ENCODE measurements around the gene TRIM32.

The TRIM32 gene

GRCh38 chr9:116717150-116717549 is 30.0 kb downstream of the TRIM32 start:
- Histone ChIP-seq H3K4me1 (ENCODE audit: control insufficient read depth, insufficient read depth, low read length) (peaks cover 3% of the 10 kb centered on the region), H3K9ac (ENCODE audit: low read depth, low read length) (no peak overlapping the region), H3K27me3 (ENCODE audit: control insufficient read depth, insufficient read depth, low read length) (no peaks in the 10 kb centered on the region), H3K4me3 (ENCODE audit: low read depth, low read length) (no peak overlapping the region), H3K36me3 (ENCODE audit: control insufficient read depth, insufficient read depth, low read length) (no peaks in the 10 kb centered on the region), H3K9me3 (ENCODE audit: control insufficient read depth, insufficient read depth, low read length) (no peaks in the 10 kb centered on the region)

- Histone ChIP-seq H3K4me3 (ENCODE audit: low read depth, low read length) (no peak overlapping the region), H3K36me3 (ENCODE audit: control insufficient read depth, insufficient read depth, low read length) (no peaks in the 10 kb centered on the region), H3K27me3 (ENCODE audit: control insufficient read depth, insufficient read depth, low read length) (no peaks in the 10 kb centered on the region), H3K9ac (ENCODE audit: low read depth, low read length) (no peak overlapping the region), H3K4me1 (ENCODE audit: control insufficient read depth, insufficient read depth, low read length) (peaks cover 3% of the 10 kb centered on the region), H3K9me3 (ENCODE audit: control insufficient read depth, insufficient read depth, low read length) (no peaks in the 10 kb centered on the region)
Observed at GRCh38 chr9:116718111-116718510, 31.0 kb downstream of the TRIM32 start.

GRCh38 chr9:116720111-116720510 is 33.0 kb downstream of the TRIM32 start:
- Histone ChIP-seq H3K9me3 (ENCODE audit: control insufficient read depth, insufficient read depth, low read length) (no peaks in the 10 kb centered on the region), H3K4me3 (ENCODE audit: low read depth, low read length) (no peak overlapping the region), H3K9ac (ENCODE audit: low read depth, low read length) (no peak overlapping the region), H3K4me1 (ENCODE audit: control insufficient read depth, insufficient read depth, low read length) (peaks cover under 1% of the 10 kb centered on the region), H3K36me3 (ENCODE audit: control insufficient read depth, insufficient read depth, low read length) (no peaks in the 10 kb centered on the region), H3K27me3 (ENCODE audit: control insufficient read depth, insufficient read depth, low read length) (no peaks in the 10 kb centered on the region)

GRCh38 chr9:116721411-116721810 is 34.3 kb downstream of the TRIM32 start:
- no peak overlapping the region for H3K4me3 ChIP-seq (ENCODE audit: low read depth, low read length)
- H3K9ac ChIP-seq (ENCODE audit: low read depth, low read length): no peak overlapping the region
- H3K27me3 ChIP-seq (ENCODE audit: control insufficient read depth, insufficient read depth, low read length): no peaks in the 10 kb centered on the region
- peaks cover 2% of the 10 kb centered on the region for H3K4me1 ChIP-seq (ENCODE audit: control insufficient read depth, insufficient read depth, low read length)
- H3K36me3 ChIP-seq (ENCODE audit: control insufficient read depth, insufficient read depth, low read length): no peaks in the 10 kb centered on the region
- H3K9me3 ChIP-seq (ENCODE audit: control insufficient read depth, insufficient read depth, low read length): no peaks in the 10 kb centered on the region

- Histone ChIP-seq H3K4me3 (ENCODE audit: low read depth, low read length) (no peak overlapping the region), H3K9ac (ENCODE audit: low read depth, low read length) (no peak overlapping the region), H3K27me3 (ENCODE audit: control insufficient read depth, insufficient read depth, low read length) (no peaks in the 10 kb centered on the region), H3K4me1 (ENCODE audit: control insufficient read depth, insufficient read depth, low read length) (peaks cover 4% of the 10 kb centered on the region), H3K36me3 (ENCODE audit: control insufficient read depth, insufficient read depth, low read length) (no peaks in the 10 kb centered on the region), H3K9me3 (ENCODE audit: control insufficient read depth, insufficient read depth, low read length) (no peaks in the 10 kb centered on the region)
Observed at GRCh38 chr9:116721944-116722343, 34.8 kb downstream of the TRIM32 start.

- Histone ChIP-seq H3K36me3 (ENCODE audit: control insufficient read depth, insufficient read depth, low read length) (no peaks in the 10 kb centered on the region), H3K4me3 (ENCODE audit: low read depth, low read length) (no peak overlapping the region), H3K27me3 (ENCODE audit: control insufficient read depth, insufficient read depth, low read length) (no peaks in the 10 kb centered on the region), H3K9me3 (ENCODE audit: control insufficient read depth, insufficient read depth, low read length) (no peaks in the 10 kb centered on the region), H3K9ac (ENCODE audit: low read depth, low read length) (no peak overlapping the region), H3K4me1 (ENCODE audit: control insufficient read depth, insufficient read depth, low read length) (peaks cover 4% of the 10 kb centered on the region)
Observed at GRCh38 chr9:116724123-116724522, 37.0 kb downstream of the TRIM32 start.

GRCh38 chr9:116726602-116727001 is 39.5 kb downstream of the TRIM32 start:
- no peak overlapping the region for H3K9ac ChIP-seq (ENCODE audit: low read depth, low read length)
- no peaks in the 10 kb centered on the region for H3K9me3 ChIP-seq (ENCODE audit: control insufficient read depth, insufficient read depth, low read length)
- H3K27me3 ChIP-seq (ENCODE audit: control insufficient read depth, insufficient read depth, low read length): no peaks in the 10 kb centered on the region
- H3K36me3 ChIP-seq (ENCODE audit: control insufficient read depth, insufficient read depth, low read length): no peaks in the 10 kb centered on the region
- H3K4me3 ChIP-seq (ENCODE audit: low read depth, low read length): no peak overlapping the region
- peaks cover 4% of the 10 kb centered on the region for H3K4me1 ChIP-seq (ENCODE audit: control insufficient read depth, insufficient read depth, low read length)

- Histone ChIP-seq H3K9me3 (ENCODE audit: control insufficient read depth, insufficient read depth, low read length) (no peaks in the 10 kb centered on the region), H3K36me3 (ENCODE audit: control insufficient read depth, insufficient read depth, low read length) (no peaks in the 10 kb centered on the region), H3K4me1 (ENCODE audit: control insufficient read depth, insufficient read depth, low read length) (no peaks in the 10 kb centered on the region), H3K27me3 (ENCODE audit: control insufficient read depth, insufficient read depth, low read length) (peaks cover 2% of the 10 kb centered on the region), H3K4me3 (ENCODE audit: low read depth, low read length) (no peak overlapping the region), H3K9ac (ENCODE audit: low read depth, low read length) (no peak overlapping the region)
Observed at GRCh38 chr9:116733010-116733641, 46.0 kb downstream of the TRIM32 start.

- H3K4me1 ChIP-seq (ENCODE audit: control insufficient read depth, insufficient read depth, low read length): peaks cover 7% of the 10 kb centered on the region
Observed at GRCh38 chr9:116736399-116737151, 49.5 kb downstream of the TRIM32 start.

GRCh38 chr9:116737152-116737546 is 50.0 kb downstream of the TRIM32 start:
- no peak overlapping the region for H3K9ac ChIP-seq (ENCODE audit: low read depth, low read length)
- H3K27me3 ChIP-seq (ENCODE audit: control insufficient read depth, insufficient read depth, low read length): peaks cover 2% of the 10 kb centered on the region
- no peak overlapping the region for H3K4me3 ChIP-seq (ENCODE audit: low read depth, low read length)
- H3K4me1 ChIP-seq (ENCODE audit: control insufficient read depth, insufficient read depth, low read length): peaks cover 8% of the 10 kb centered on the region
- no peaks in the 10 kb centered on the region for H3K9me3 ChIP-seq (ENCODE audit: control insufficient read depth, insufficient read depth, low read length)
- no peaks in the 10 kb centered on the region for H3K36me3 ChIP-seq (ENCODE audit: control insufficient read depth, insufficient read depth, low read length)

More at GRCh38 chr9:116736399-116737151, 49.5 kb downstream of the TRIM32 start:
- no peak overlapping the region for H3K9ac ChIP-seq (ENCODE audit: low read depth, low read length)
- peaks cover 2% of the 10 kb centered on the region for H3K27me3 ChIP-seq (ENCODE audit: control insufficient read depth, insufficient read depth, low read length)
- H3K4me3 ChIP-seq (ENCODE audit: low read depth, low read length): no peak overlapping the region
- no peaks in the 10 kb centered on the region for H3K9me3 ChIP-seq (ENCODE audit: control insufficient read depth, insufficient read depth, low read length)
- H3K36me3 ChIP-seq (ENCODE audit: control insufficient read depth, insufficient read depth, low read length): no peaks in the 10 kb centered on the region

GRCh38 chr9:116741086-116741740 is 54.1 kb downstream of the TRIM32 start:
- Histone ChIP-seq H3K36me3 (ENCODE audit: control insufficient read depth, insufficient read depth, low read length) (no peaks in the 10 kb centered on the region), H3K27me3 (ENCODE audit: control insufficient read depth, insufficient read depth, low read length) (peaks cover 2% of the 10 kb centered on the region), H3K4me3 (ENCODE audit: low read depth, low read length) (no peak overlapping the region), H3K9me3 (ENCODE audit: control insufficient read depth, insufficient read depth, low read length) (no peaks in the 10 kb centered on the region), H3K4me1 (ENCODE audit: control insufficient read depth, insufficient read depth, low read length) (peaks cover 8% of the 10 kb centered on the region), H3K9ac (ENCODE audit: low read depth, low read length) (no peak overlapping the region)

GRCh38 chr9:116741742-116742141 is 54.6 kb downstream of the TRIM32 start:
- Histone ChIP-seq H3K9me3 (ENCODE audit: control insufficient read depth, insufficient read depth, low read length) (no peaks in the 10 kb centered on the region), H3K27me3 (ENCODE audit: control insufficient read depth, insufficient read depth, low read length) (no peaks in the 10 kb centered on the region), H3K9ac (ENCODE audit: low read depth, low read length) (no peak overlapping the region), H3K4me3 (ENCODE audit: low read depth, low read length) (no peak overlapping the region), H3K36me3 (ENCODE audit: control insufficient read depth, insufficient read depth, low read length) (no peaks in the 10 kb centered on the region), H3K4me1 (ENCODE audit: control insufficient read depth, insufficient read depth, low read length) (peaks cover 8% of the 10 kb centered on the region)

All from iPS-15b (cell line).